Measurements from ENCODE around the gene C12orf50. TPM values are rescaled to one million over a fixed set of nuclear protein-coding genes. Genes with fewer than 3 reads are reported as not detected.

C12orf50 gene
- total RNA-seq, 1 donor, result under 0.01 TPM

DNA sequence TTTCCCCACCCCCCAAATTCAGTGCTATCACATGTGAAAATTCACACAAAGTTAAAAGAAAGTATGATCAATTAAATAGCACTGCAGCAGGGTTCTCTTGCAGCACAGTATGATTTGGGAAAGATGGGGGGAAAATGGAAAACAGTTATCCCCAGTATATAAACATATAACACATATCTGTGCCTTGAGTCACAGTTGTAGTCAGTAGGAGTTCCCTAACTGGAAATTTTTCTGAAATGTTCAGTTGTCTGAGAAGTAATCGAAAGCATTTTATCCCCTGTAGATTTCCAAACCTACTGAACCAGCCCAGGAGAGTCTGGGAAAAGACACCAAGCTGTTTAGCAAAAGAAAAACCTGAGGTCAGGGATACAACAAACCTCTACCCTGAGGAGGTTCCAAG, 47.0 kb downstream of the C12orf50 start:
- Histone ChIP-seq H3K36me3 (ENCODE audit: insufficient read depth, low read length) (no peaks in the 10 kb centered on the region), H3K4me3 (ENCODE audit: insufficient read depth, low read length) (no peak overlapping the region), H2AFZ (ENCODE audit: low read length) (peak overlapping the region; percentile 68), H3K4me2 (ENCODE audit: insufficient read depth, low read length) (peak overlapping the region; percentile 72), H3K27ac (ENCODE audit: low read depth, low read length) (peak overlapping the region; percentile 37), H3K79me2 (ENCODE audit: insufficient read depth, low read length) (no peaks in the 10 kb centered on the region), H3K27me3 (ENCODE audit: insufficient read depth, low read length) (no peaks in the 10 kb centered on the region), H3K9me3 (ENCODE audit: low read depth, low read length) (no peaks in the 10 kb centered on the region), H4K20me1 (ENCODE audit: insufficient read depth, low read length) (no peaks in the 10 kb centered on the region), H3K4me1 (ENCODE audit: insufficient read depth, low read length) (peaks cover 11% of the 10 kb centered on the region)
- TF ChIP-seq, protein P1, sequence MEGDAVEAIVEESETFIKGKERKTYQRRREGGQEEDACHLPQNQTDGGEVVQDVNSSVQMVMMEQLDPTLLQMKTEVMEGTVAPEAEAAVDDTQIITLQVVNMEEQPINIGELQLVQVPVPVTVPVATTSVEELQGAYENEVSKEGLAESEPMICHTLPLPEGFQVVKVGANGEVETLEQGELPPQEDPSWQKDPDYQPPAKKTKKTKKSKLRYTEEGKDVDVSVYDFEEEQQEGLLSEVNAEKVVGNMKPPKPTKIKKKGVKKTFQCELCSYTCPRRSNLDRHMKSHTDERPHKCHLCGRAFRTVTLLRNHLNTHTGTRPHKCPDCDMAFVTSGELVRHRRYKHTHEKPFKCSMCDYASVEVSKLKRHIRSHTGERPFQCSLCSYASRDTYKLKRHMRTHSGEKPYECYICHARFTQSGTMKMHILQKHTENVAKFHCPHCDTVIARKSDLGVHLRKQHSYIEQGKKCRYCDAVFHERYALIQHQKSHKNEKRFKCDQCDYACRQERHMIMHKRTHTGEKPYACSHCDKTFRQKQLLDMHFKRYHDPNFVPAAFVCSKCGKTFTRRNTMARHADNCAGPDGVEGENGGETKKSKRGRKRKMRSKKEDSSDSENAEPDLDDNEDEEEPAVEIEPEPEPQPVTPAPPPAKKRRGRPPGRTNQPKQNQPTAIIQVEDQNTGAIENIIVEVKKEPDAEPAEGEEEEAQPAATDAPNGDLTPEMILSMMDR (IDR thresholded peaks at IDR 0.05; ENCODE audit: extremely low read depth, low read depth, low read length), result no peak
- DNase-seq (ENCODE audit: insufficient read length, low spot score, missing footprints), result peak; percentile 17

DNA sequence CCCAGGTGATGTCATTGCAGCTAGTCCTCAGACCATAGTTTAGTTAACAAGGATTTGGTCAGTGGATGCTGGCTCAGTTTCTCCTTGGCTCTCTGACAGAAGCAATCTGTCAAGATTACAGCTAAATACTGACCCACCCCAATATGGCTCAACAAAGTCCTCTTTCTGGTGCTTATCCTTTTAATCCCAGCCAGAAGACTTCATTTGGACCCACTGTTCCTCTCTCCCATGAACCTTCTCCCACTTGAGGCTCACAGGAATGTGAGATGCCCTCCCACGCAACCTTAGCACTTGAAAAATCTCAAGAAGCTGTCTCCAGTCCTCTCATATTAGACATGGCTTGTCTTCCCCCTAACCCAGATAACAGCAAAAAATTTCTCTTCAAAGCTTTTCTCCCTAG, 47.7 kb downstream of the C12orf50 start:
- Histone ChIP-seq H2AFZ (ENCODE audit: low read length) (peak overlapping the region; percentile 18), H3K9me3 (ENCODE audit: low read depth, low read length) (no peaks in the 10 kb centered on the region), H3K27me3 (ENCODE audit: insufficient read depth, low read length) (no peaks in the 10 kb centered on the region), H3K4me1 (ENCODE audit: insufficient read depth, low read length) (peaks cover 11% of the 10 kb centered on the region), H3K79me2 (ENCODE audit: insufficient read depth, low read length) (no peaks in the 10 kb centered on the region), H3K27ac (ENCODE audit: low read depth, low read length) (no peak overlapping the region), H3K4me2 (ENCODE audit: insufficient read depth, low read length) (peak overlapping the region; percentile 72), H4K20me1 (ENCODE audit: insufficient read depth, low read length) (no peaks in the 10 kb centered on the region), H3K4me3 (ENCODE audit: insufficient read depth, low read length) (no peak overlapping the region), H3K36me3 (ENCODE audit: insufficient read depth, low read length) (no peaks in the 10 kb centered on the region)
- DNase-seq (ENCODE audit: insufficient read length, low spot score, missing footprints), result no peak
- TF ChIP-seq, protein P1 (IDR thresholded peaks at IDR 0.05; ENCODE audit: extremely low read depth, low read depth, low read length), result no peak

DNA sequence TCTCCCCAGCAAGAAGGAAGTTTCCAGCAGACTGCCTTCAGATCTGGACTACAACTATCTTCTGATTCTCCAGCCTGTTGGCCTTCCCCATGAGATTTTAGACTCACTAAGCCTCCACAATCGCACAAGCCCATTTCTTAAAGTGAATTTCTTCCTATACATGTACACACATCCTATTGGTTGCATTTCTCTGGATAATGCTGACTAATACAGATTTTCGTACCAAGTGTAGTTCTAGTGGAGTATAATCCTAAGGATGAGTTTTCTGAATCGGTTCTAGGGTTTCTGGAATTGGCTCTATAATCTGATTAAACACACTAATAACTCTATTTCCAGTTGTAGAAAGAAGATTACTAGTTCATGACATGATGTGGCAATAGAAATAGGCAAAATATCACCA, 53.3 kb downstream of the C12orf50 start:
- no peaks in the 10 kb centered on the region for H4K20me1 ChIP-seq (ENCODE audit: insufficient read depth, low read length)
- H2AFZ ChIP-seq (ENCODE audit: low read length), result no peak overlapping the region
- no peak for DNase-seq (ENCODE audit: insufficient read length, low spot score, missing footprints)
- no peaks in the 10 kb centered on the region for H3K9me3 ChIP-seq (ENCODE audit: low read depth, low read length)
- no peak overlapping the region for H3K27ac ChIP-seq (ENCODE audit: low read depth, low read length)
- no peak overlapping the region for H3K4me3 ChIP-seq (ENCODE audit: insufficient read depth, low read length)
- H3K36me3 ChIP-seq (ENCODE audit: insufficient read depth, low read length), result no peaks in the 10 kb centered on the region
- TF ChIP-seq, protein P1 (IDR thresholded peaks at IDR 0.05; ENCODE audit: extremely low read depth, low read depth, low read length), result no peak
- no peak overlapping the region for H3K4me2 ChIP-seq (ENCODE audit: insufficient read depth, low read length)
- no peaks in the 10 kb centered on the region for H3K79me2 ChIP-seq (ENCODE audit: insufficient read depth, low read length)
- no peaks in the 10 kb centered on the region for H3K27me3 ChIP-seq (ENCODE audit: insufficient read depth, low read length)
- H3K4me1 ChIP-seq (ENCODE audit: insufficient read depth, low read length), result no peaks in the 10 kb centered on the region

DNA sequence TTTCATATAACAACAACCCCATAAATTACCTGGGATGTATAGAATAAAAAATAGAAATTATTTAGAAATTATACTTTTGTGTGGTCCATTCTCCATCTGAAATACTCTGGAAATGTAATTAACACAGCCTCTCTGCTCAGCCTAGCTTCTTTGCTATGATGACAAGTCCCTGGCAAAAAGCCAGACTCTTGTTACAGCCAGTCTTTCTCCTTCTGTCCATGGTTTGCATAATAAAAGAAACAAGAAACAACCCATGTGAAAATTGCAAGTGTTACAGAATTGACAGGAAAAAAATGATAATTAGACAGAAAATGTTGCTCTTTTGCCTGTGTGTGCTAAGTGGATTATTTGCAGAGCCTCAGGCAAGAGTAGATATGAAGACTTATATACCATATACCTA, 61.3 kb downstream of the C12orf50 start:
- H2AFZ ChIP-seq (ENCODE audit: low read length), result no peak overlapping the region
- no peak overlapping the region for H3K27ac ChIP-seq (ENCODE audit: low read depth, low read length)
- no peaks in the 10 kb centered on the region for H3K4me1 ChIP-seq (ENCODE audit: insufficient read depth, low read length)
- no peak overlapping the region for H3K4me3 ChIP-seq (ENCODE audit: insufficient read depth, low read length)
- H3K27me3 ChIP-seq (ENCODE audit: insufficient read depth, low read length), result no peaks in the 10 kb centered on the region
- TF ChIP-seq, protein P1 (IDR thresholded peaks at IDR 0.05; ENCODE audit: extremely low read depth, low read depth, low read length), result no peak
- no peaks in the 10 kb centered on the region for H3K9me3 ChIP-seq (ENCODE audit: low read depth, low read length)
- no peaks in the 10 kb centered on the region for H4K20me1 ChIP-seq (ENCODE audit: insufficient read depth, low read length)
- no peaks in the 10 kb centered on the region for H3K36me3 ChIP-seq (ENCODE audit: insufficient read depth, low read length)
- DNase-seq (ENCODE audit: insufficient read length, low spot score, missing footprints), result no peak
- H3K79me2 ChIP-seq (ENCODE audit: insufficient read depth, low read length), result no peaks in the 10 kb centered on the region
- H3K4me2 ChIP-seq (ENCODE audit: insufficient read depth, low read length), result no peak overlapping the region
